NOMO-1 treated with DMSO at 0.1 percent for 48 hours (cell line): ENCODE data around the gene NFKBIE.

Experiments used
- DNase-seq: peaks from one replicate; lab custom pipeline; 2025; ENCODE audit not compliant: unreplicated experiment; lab: John Stamatoyannopoulos, UW

The NFKBIE gene

GRCh38 chr6:44229376-44230033, 35.8 kb downstream of the NFKBIE start:
- DNase-seq: no peak

- DNase-seq: no peak
Measured at GRCh38 chr6:44228836-44229235, 36.5 kb downstream of the NFKBIE start.

GRCh38 chr6:44228433-44228832, 36.9 kb downstream of the NFKBIE start:
- no peak for DNase-seq

GRCh38 chr6:44228031-44228430, 37.3 kb downstream of the NFKBIE start:
- DNase-seq: no peak

GRCh38 chr6:44227148-44227793, 38.1 kb downstream of the NFKBIE start:
- no peak for DNase-seq

- DNase-seq: peak; percentile 40
Measured at GRCh38 chr6:44226368-44227147, 38.8 kb downstream of the NFKBIE start.

GRCh38 chr6:44225579-44226325, 39.6 kb downstream of the NFKBIE start:
- no peak for DNase-seq

- no peak for DNase-seq
Measured at GRCh38 chr6:44224965-44225305, 40.4 kb downstream of the NFKBIE start.

- DNase-seq: no peak
Measured at GRCh38 chr6:44224029-44224964, 41.1 kb downstream of the NFKBIE start.

GRCh38 chr6:44223319-44224028, 41.9 kb downstream of the NFKBIE start, which contains the start of gene SLC29A1:
TSS of gene SLC29A1 (plus strand) at chr6:44223595. CDS start at chr6:44227314, 3,719 bp downstream.
- peak; percentile 80 for DNase-seq

- DNase-seq: no peak
Measured at GRCh38 chr6:44222486-44223318, 42.6 kb downstream of the NFKBIE start.

GRCh38 chr6:44221961-44222335, 43.4 kb downstream of the NFKBIE start:
- no peak for DNase-seq

- DNase-seq: peak; percentile 56
Measured at GRCh38 chr6:44221291-44221960, 43.9 kb downstream of the NFKBIE start.

GRCh38 chr6:44220913-44221290, 44.4 kb downstream of the NFKBIE start:
- DNase-seq: no peak

GRCh38 chr6:44219815-44220784, 45.3 kb downstream of the NFKBIE start:
- DNase-seq: no peak

- DNase-seq: peak; percentile 74
Measured at GRCh38 chr6:44219053-44219814, 46.1 kb downstream of the NFKBIE start.
